NCI-H146 treated with DMSO at 0.1 percent for 48 hours (cell line): ENCODE measurements around the gene UTF1.
"Not testable (repeated sequence)": the region's sequence is repeated elsewhere in the genome, so short reads cannot be mapped to it uniquely, and the experiment has no call there.

Experiments used
- DNase-seq: peaks from one replicate; lab custom pipeline; 2025; ENCODE audit not compliant: unreplicated experiment; lab: John Stamatoyannopoulos, UW

The UTF1 gene

DNA sequence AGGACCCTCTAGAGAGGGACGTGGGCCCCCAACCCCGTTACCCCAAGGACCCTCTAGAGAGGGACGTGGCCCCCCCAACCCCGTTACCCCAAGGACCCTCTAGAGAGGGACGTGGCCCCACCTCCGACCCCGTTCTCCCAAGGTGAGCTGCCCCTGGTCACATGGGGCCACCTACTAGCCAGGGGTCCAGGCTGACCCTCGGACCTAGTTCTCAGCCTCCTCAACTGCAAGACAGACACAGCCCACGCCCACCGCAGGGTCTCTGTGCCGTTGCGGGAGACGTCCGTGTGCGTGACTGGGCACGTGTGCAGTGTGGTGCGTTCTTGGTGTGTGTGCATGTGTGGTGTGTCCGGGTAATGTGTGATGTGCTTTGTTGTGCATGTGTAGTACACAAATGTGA lies 21.6 kb upstream of the UTF1 start:
- DNase-seq = no peak

DNA sequence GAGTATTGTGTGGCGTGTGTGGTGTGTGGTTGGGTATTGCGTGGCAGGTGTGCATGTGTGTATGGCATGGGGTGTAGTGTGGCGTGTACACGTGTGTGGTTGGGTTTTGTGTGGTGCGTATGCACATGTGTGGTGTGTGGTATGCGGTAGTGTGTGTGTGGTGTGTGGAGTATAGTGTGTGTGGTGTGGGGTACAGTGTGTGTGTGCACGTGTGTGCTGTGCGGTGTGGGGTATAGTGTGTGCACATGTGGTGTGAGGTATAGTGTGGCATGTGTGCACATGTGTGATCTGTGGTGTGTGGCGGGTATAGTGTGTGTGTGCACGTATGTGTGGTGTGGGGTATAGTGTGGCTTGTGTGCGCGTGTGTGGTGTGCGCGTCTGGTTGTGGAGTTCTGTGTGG lies 20.9 kb upstream of the UTF1 start:
- DNase-seq = no peak

DNA sequence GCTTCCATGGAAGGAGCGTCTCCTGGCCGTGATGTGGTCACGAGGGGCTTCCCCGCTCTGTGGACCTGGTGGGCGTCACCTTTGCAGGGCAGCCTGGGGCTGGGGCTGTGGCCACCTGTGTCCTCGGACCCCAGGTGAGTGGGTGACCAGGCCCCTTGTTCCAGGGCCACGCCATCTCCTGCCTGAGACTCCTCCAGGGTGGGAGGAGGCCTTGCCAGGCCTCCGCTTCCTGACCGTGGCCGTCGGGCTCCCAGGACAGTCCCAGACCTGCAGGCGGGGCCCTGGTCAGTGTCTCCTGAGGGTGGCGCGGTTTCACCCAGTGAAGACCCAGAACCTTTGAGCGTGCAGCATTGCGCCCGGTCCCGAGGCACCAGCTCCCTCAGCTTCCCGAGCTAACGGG lies 20.4 kb upstream of the UTF1 start:
- no peak for DNase-seq

DNA sequence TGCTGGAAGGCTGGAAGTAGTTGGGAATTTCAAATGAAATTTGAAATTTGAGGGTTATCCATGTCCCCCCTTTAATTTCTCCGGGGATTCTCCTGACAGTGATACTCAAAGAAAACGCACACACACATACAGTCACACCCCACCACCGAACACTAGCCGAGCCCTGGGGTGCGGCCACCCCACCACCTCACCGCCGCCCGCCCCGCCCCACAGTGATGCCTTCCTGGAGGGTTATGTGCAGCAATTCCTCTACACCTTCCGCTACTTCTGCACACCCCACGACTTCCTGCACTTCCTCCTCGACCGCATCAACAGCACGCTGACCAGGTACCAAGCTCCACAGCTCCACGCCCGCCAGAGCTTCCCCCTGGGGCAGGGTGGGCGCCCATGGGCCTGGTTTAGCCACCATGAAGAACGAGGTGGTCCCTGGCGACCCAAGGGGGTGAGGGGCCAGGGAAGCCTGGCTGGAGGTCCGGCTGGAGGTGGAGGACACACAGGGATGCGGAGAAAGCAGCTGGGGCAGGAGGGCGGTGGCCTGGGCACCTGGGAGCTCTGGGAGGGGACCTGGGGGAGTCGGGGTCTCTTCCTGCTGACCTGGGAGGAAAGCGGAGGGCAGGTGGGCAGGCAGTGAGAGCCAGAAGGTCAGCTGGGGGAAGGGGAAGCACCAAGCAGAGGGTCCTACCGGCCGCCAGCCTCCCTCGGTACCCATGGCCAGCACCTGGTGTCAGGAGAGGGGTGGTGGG lies 19.4 kb upstream of the UTF1 start:
- no peak for DNase-seq

DNA sequence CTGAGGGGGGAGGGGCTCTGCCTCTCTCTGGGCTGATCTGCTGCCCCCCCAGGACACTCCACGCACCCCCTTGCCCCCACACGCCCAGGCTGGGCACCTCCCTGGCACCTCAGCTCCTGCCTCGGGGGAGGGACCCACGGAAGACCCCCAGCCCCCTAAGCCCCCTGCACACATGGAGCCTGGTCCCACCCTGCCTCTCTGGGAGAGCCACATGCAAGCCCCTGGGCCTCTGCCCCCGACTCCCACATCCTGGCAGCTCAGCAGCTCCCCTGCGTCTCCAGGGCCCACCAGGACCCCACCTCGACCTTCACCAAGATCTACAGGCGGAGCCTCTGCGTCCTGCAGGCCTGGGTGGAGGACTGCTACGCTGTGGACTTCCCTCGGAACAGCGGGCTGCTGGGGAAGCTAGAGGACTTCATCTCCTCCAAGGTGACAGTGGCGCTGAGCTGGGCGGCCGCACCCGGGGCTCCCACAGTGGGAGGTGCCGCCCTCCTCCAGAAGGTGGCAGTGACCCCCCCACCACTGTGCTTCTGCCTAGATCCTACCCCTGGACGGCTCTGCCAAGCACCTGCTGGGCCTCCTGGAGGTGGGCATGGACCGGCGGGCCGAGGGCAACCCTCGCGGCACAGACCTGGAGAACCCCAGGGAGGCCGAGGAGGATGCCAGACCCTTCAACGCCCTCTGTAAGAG lies 18.7 kb upstream of the UTF1 start:
- no peak for DNase-seq

DNA sequence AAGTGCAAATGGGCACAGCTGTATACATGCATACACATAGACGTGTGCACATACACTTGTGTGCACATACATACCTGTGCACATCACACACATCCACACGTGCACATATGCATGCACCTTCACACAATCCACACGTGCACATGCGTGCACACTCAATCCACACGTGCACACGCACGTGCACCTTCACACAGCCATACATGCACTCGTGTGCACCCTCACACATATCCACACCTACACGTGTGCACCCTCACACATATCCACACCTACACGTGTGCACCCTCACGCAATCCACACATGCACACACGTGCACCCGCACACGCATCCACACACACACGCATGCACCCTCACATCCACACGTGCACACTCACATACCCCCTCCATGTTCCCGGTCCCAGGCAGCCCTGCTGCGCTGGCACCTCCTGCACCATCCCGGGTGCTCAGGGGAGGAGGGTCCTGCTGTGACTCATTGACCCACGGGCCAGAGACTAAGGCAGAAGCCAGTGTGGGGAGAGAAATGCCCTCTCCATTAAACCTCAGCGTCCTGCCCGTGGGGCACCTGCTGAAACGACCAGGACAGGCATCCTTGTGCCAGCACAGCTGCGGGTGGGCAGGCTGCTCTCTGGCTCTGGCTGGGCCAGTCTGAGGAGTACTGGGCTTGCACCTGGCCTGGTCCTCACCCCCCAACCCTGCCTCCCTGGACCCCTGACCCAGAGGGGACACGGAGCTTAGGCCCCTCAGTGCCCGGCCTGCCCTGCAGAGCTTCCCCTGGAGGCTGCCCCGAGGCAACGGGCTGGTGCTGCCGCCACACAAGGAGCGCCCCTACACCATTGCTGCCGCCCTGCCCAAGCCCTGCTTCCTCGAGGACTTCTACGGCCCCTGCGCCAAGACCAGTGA lies 17.8 kb upstream of the UTF1 start:
- DNase-seq = no peak

DNA sequence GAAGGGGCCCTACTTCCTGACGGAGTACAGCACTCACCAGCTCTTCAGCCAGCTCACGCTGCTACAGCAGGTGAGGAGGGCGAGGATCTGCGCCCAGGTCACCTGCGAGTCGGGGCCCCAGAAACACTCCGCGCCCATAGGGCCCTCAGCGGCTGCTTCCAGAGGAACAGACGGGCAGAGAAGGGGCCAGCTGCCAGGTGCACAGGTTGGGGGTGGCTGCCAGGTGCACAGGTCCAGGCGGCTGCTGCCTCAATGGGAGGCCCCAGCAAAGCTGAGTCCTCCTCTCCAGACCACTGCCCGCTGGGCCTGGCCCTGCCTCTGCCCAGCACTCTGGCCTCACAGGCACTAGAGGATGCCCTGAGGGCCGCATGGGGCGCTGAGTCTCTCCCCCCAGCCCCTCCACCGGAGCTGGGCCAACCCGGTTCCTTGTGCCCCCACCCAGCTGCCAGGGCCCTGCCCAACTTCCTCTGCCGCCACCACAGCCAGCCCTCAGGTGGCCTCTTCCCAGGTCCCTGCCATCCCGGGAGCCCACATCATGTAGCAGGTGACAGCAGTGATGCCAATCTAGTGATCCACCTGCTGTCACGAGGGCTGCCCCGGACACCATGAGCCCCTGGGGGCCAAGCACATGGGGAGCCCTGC lies 17.0 kb upstream of the UTF1 start:
- DNase-seq = no peak

DNA sequence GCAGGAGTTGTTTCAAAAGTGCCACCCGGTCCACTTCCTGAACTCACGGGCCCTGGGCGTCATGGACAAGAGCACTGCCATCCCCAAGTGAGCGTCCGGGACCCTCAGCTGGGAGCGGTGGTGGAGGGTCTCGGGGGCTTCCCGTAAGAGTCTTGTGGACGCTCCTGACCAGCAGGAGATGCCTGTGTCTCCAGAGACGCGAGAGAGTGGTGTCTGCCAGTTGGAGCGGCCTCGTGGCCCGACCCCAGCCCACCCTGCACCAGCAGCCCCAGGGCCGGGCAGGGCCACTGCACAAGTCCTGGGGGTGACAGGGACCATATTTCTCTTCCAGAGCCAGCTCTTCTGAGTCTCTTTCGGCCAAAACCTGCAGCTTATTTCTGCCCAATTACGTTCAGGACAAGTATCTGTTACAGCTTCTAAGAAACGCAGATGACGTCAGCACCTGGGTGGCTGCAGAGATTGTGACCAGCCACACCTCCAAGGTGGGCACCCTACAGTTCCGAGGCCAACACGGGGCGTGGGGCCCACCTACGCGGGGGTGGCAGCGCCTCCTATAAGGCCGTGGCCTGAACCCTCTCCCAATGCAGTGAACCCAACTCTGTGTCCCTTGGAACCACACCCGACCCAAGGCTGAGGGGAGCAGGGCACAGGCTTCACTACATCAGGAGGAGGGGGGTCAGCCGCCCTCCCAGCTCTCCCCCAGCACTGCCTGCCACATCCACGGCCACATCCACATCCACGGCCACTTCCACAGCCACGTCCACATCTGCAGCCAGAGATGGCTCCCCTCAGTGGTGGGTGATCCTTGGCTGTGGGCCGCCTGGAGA lies 16.2 kb upstream of the UTF1 start:
- no peak for DNase-seq

DNA sequence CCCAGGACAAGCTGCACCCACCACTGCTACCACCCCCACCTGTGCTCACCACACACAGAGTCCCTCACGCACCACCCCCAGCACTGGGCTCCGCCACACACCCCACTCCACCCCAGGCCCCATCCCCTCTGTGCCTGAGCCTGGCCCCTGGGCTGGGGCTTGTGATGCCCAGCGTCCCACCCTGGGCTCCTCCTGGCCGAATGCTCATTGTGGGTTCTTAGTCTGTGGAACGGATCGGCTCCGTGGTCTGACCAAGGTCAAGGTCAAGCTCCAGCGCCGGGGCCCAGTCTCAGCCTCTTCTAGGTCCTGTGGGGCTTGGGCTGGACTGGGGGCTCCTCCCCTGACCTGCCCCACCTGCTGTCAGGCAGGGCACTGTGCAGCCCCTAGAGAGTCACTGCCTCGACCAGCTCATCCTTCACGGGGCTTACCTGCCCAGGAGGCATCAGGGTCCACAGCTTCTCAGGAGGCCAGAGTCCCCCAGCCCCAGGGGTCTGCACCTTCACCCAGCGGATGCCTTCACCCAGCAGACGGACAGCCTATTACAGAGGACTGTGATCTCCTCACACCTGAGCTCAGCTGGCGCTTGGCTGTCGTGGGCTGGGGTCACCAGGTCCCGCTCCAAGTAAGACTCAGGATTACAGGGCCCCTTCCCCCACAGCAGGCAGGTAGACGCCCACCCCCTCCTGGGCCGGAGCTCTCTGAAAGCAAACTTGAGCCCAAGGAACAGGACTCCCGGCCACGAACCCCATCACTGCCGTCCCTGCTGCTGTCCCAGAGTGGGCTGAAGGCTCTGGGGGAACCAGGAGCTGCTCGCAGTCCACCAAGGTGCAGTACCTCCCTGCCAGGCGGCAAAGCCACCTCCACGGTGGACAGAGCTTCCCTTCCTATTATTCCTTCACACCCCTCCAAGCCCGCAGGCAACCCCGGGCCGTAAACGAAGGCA lies 15.3 kb upstream of the UTF1 start:
- no peak for DNase-seq

DNA sequence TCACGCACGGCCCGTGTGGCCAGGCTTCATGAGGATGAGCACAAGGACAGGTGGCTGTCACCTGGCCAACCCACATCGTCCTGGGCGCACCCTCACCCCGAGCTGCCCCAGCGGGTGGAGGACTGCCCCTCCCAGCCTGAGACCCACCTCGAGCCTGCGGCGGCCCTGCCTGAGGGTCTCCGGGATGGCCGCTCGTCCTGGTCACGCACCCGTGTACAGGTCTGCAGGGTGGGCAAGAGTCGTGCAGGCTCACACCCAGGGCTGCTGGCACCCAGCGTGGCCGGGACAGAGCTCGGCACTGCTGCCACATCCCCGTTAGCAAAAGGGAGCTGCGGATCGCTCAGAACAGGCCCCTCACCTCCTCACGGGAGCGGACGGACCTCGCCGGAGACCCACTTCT lies 14.4 kb upstream of the UTF1 start:
- DNase-seq = no peak

DNA sequence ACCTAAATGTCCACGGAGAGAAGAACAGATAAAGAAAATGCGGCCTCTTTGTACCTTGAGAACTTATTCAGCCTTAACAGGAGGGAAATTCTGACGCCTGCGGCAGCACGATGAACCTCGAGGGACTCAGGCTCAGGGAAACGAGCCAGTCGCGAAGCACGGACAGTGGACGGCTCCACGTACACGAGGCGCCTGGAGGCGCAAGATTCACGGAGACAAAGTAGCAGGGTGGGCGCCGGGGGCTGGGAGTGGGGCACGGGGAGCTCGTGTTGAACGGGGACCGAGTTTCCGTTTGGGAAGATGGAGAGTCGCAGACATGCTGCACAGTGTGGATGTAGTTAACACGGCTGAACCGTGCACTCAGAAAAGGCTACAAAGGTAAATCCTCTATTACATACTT lies 13.2 kb upstream of the UTF1 start:
- DNase-seq = no peak

DNA sequence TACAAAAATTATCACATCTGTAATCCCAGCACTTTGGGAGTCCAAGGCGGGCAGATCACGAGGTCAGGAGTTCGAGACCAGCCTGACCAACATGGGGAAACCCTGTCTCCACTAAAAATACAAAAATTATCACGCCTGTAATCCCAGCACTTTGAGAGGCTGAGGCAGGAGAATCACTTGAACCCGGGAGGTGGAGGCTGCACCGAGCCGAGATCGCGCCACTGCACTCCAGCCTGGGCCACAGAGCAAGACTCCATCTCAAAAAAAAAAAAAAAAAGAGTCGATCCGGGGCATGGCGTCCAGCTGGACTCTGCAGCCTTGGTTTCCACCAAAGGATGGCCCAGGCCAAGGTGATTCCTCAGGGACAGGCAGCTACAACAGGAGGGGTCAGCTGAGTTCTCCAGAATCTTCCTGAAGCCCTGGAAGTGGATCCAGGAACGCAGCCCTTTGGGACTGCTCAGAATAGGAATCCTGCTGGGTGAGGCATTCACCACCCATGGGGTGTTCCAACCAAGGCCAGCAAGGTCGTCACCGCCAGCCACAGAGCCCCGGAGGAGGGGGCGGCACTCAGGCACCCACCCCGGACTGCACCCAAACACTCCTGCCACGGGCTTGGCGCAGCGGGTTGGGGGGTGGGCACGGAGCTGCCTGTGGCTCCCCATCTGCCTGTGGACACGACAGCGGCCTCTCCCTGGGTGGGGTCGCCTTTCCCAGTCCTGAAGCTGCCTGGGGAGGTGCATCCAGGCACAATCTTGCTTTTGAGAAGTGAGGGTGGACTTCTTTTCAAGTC lies 12.0 kb upstream of the UTF1 start:
- DNase-seq = no peak

DNA sequence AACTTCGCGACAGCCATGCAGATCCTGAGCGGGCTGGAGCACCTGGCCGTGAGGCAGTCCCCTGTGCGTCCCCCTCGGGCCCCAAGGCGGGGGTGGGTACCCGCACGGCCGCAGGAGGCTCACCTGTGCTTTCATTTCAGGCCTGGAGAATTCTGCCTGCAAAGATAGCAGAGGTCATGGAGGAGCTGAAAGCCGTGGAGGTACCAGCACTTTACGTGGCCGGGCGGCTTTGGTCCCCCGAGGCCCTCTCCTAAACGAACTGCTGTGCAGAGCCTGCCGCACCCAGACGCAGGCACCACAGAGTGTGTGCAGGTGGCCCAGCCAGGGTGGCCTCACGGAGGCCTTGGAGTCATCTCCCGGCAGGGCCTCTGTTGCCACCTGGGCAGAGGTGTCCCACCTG lies 11.1 kb upstream of the UTF1 start:
- no peak for DNase-seq

DNA sequence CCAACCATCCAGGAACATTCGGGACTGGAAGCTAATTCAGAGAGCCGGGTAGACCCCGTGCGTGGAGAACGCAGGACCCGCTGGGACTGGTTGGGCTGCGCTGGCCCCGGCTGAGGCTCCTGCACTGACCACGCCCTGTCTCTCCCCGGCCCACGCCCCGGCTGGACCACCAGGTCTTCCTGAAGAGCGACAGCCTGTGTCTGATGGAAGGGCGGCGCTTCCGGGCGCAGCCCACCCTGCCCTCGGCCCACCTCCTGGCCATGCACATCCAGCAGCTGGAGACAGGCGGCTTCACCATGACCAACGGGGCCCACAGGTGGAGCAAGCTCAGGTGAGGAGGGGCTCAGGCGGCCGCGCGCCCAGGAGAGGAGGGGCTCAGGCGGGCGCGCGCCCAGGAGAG lies 10.2 kb upstream of the UTF1 start:
- no peak for DNase-seq

DNA sequence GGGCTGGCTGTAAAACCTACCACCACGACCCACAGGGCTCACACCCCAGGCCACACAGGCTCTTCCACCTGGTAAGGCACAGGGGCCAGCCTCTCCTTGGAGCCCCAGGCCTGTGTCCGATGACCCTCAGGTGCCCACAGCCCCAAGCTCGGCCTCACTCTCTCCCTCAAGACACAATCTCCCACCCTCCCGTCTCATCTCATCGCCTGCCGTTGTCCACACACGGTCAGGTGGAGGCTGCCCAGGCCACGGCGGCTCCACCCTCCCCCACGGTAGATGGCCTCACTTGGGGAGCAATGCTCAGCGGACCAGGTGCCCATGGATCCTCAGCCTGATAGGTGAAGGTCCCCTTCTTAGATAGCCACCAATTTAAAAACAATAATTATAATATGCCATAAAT lies 8.7 kb upstream of the UTF1 start:
- no peak for DNase-seq

DNA sequence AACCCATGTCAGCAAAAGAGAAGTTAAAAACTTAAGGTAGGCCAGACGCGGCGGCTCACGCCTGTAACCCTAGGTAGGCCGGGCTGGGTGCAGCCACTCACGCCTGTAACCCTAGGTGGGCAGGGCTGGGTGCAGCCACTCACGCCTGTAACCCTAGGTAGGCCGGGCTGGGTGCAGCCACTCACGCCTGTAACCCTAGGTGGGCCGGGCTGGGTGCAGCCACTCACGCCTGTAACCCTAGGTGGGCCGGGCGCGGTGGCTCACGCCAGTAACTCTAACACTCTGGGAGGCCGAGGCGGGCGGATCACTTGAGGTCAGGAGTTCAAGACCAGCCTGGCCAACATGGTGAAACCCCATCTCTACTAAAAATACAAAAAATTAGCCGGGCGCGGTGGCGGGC lies 8.3 kb upstream of the UTF1 start:
- not testable (repeated sequence) for DNase-seq

DNA sequence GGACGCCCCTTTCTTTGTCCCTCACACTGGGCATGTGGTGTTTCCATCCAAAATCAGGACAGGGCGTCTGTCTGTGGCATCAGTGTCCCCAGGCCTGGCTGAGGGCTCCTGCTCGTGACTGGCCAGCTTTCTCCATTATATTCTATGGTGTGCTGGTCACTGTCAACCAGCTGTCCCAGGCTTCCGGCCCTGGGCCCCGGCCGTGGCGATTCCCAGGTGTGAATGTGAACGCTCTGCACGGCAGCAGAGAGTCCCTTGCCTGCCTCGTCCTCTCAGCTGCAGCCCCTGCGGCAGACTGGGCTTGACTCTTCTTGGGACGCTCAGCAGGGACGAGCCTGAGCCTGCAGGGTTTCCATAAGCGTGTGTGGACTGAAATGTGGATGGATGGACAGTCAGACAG lies 5.9 kb upstream of the UTF1 start:
- DNase-seq = no peak

DNA sequence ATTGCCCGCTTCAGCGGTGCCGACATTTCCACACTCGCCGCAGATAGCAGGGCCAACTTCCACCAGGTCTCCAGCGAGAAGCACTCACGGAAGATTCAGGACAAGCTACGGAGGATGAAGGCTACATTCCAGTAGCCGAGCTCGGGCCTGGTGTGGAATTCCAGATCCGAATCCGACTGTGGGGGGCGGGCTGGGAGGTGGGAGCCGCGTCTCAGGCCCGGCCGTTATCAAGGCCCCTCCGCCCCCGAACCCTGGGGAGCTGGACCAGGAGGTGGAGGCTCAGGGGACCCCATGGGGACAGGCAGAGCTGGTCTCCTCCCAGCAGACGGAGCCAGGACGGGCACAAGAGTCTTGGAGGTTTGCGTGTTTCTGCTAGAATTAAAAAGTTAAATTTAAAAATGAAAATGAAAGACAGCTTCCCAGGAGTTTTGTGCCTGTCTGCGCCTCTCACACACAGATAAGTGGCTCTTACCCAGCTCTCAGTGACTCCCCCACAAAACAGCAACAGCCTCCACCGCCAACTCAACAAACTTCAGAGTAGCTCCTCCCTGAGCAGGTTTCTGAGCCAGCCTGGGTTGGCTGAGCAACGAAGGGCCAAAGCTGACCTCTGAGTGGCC lies 5.2 kb upstream of the UTF1 start:
- DNase-seq = no peak
